ENCODE measurements around the gene FXN. TPM values are rescaled to one million over a fixed set of nuclear protein-coding genes. Genes with fewer than 3 reads are reported as not detected.

The FXN gene
- polyA plus RNA-seq, 3 donors = 9.1 to 27.3 (median 15.9) TPM

DNA sequence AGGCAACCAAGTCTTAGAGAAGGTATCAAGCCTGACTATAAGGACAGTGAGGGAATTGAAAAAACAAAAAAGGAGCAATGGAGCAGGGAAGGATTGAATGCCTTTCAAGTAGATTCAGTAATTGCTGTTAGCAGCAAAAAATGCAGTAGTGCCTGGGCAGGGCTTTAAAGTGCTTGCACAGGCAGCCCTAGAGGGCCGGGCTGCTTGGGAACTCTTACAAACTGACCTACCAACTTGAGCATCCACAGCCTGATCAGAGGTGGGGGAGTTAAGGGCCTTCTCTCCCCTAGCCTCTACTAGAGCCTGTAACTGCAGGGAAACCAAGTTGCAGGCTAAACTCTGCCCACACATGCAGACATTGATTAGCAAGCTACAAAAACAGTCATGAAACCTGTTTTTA lies 19.4 kb downstream of the FXN start:
- Histone ChIP-seq H3K4me1 (ENCODE audit: control insufficient read depth in 1 of 2, insufficient read depth in 2 of 2, low read length in 2 of 2) (no peaks in the 10 kb centered on the region), H3K9ac (ENCODE audit: insufficient read depth, low read length, poor library complexity, severe bottlenecking) (no peak overlapping the region), H3K4me3 (replicated peaks in 1 of 3; ENCODE audit: low read depth in 2 of 3, low read length in 3 of 3) (no peak overlapping the region), H3K27ac (ENCODE audit: low read depth in 1 of 2, low read length in 2 of 2) (no peak overlapping the region), H4K20me1 (ENCODE audit: insufficient read depth, low read length) (no peaks in the 10 kb centered on the region), H3K27me3 (ENCODE audit: control insufficient read depth in 2 of 2, insufficient read depth in 2 of 2, low read length in 2 of 2) (no peaks in the 10 kb centered on the region), H3K36me3 (replicated peaks in 1 of 2; ENCODE audit: control insufficient read depth in 1 of 2, insufficient read depth in 2 of 2, low read length in 2 of 2) (peaks cover 11 to 39% of the 10 kb centered on the region in 2 donors), H2AFZ (ENCODE audit: insufficient read depth, low read depth, low read length, poor library complexity, severe bottlenecking) (no peak overlapping the region), H3K79me2 (ENCODE audit: insufficient read depth, low read length) (no peaks in the 10 kb centered on the region), H3K9me3 (replicated peaks in 1 of 2; ENCODE audit: control insufficient read depth in 1 of 2, insufficient read depth in 1 of 2, low read length in 2 of 2) (no peaks in the 10 kb centered on the region), H3K4me2 (replicated peaks; ENCODE audit: extremely low read depth, low read length, poor library complexity, severe bottlenecking) (no peak overlapping the region)
- H3K4me1 Mint-ChIP-seq = no peaks in the 10 kb centered on the region
- no peak overlapping the region for H3K27ac Mint-ChIP-seq
- DNase-seq = no peak
- TF ChIP-seq, protein P1, sequence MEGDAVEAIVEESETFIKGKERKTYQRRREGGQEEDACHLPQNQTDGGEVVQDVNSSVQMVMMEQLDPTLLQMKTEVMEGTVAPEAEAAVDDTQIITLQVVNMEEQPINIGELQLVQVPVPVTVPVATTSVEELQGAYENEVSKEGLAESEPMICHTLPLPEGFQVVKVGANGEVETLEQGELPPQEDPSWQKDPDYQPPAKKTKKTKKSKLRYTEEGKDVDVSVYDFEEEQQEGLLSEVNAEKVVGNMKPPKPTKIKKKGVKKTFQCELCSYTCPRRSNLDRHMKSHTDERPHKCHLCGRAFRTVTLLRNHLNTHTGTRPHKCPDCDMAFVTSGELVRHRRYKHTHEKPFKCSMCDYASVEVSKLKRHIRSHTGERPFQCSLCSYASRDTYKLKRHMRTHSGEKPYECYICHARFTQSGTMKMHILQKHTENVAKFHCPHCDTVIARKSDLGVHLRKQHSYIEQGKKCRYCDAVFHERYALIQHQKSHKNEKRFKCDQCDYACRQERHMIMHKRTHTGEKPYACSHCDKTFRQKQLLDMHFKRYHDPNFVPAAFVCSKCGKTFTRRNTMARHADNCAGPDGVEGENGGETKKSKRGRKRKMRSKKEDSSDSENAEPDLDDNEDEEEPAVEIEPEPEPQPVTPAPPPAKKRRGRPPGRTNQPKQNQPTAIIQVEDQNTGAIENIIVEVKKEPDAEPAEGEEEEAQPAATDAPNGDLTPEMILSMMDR (IDR thresholded peaks at IDR 0.05) = no peak
- peaks cover 35 to 53% of the 10 kb centered on the region in 2 donors for H3K36me3 Mint-ChIP-seq
- peaks cover 0 to 1% (median 0%) of the 10 kb centered on the region in 3 donors for H3K27me3 Mint-ChIP-seq (ENCODE audit: low read depth in 3 of 3)
- intact Hi-C loops (cut with micrococcal nuclease) = loop anchor here (1.0 to 5.0 kb wide), 2 partner anchors 137 to 138 kb away; no protein-coding TSS in a partner anchor
- no CpG with 5 or more reads among the region's 1 CpG for WGBS (ENCODE audit: insufficient coverage)
- H3K9me3 Mint-ChIP-seq = no peaks in the 10 kb centered on the region
- H3K4me3 Mint-ChIP-seq = no peak overlapping the region

DNA sequence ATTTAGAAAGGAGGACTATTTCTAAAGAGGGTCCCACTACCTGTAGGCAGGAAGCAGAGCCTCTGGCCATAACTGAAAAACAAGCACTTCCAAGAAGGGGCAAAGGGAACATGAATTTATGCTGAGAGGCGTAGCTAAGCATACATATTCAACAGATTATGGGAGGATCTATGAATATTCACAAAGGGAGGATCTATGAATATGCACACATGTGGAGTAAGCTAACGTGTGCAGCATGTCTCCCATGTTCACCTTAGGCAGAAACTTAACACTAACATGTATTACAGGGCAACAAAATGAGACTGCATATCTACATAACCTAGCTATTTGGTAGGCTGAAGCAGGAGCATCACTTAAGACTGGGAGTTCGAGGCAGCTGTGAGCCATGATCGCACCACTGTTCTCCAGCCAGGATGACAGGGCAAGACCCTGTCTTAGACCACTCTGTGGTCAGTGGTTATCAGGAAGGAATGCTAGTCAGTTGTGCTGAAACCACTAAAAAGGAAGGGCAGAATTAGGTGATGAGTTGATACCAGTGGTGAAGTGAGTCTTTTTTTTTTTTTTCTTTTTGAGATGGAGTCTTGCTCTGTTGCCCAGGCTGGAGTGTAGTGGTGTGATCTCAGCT lies 20.8 kb downstream of the FXN start:
- Histone ChIP-seq H4K20me1 (ENCODE audit: insufficient read depth, low read length) (no peaks in the 10 kb centered on the region), H3K27ac (ENCODE audit: low read depth in 1 of 2, low read length in 2 of 2) (no peak overlapping the region), H3K4me3 (replicated peaks in 1 of 3; ENCODE audit: low read depth in 2 of 3, low read length in 3 of 3) (no peak overlapping the region), H3K4me2 (replicated peaks; ENCODE audit: extremely low read depth, low read length, poor library complexity, severe bottlenecking) (no peak overlapping the region), H2AFZ (ENCODE audit: insufficient read depth, low read depth, low read length, poor library complexity, severe bottlenecking) (no peak overlapping the region), H3K9ac (ENCODE audit: insufficient read depth, low read length, poor library complexity, severe bottlenecking) (no peak overlapping the region), H3K36me3 (replicated peaks in 1 of 2; ENCODE audit: control insufficient read depth in 1 of 2, insufficient read depth in 2 of 2, low read length in 2 of 2) (peaks cover 11 to 39% of the 10 kb centered on the region in 2 donors), H3K27me3 (ENCODE audit: control insufficient read depth in 2 of 2, insufficient read depth in 2 of 2, low read length in 2 of 2) (no peaks in the 10 kb centered on the region), H3K9me3 (replicated peaks in 1 of 2; ENCODE audit: control insufficient read depth in 1 of 2, insufficient read depth in 1 of 2, low read length in 2 of 2) (no peaks in the 10 kb centered on the region), H3K79me2 (ENCODE audit: insufficient read depth, low read length) (no peaks in the 10 kb centered on the region), H3K4me1 (ENCODE audit: control insufficient read depth in 1 of 2, insufficient read depth in 2 of 2, low read length in 2 of 2) (no peaks in the 10 kb centered on the region)
- H3K4me3 Mint-ChIP-seq = no peak overlapping the region
- DNase-seq = no peak
- intact Hi-C loops (cut with micrococcal nuclease) = loop anchor here in 1 of 2 donors (5.0 kb wide), 1 partner anchor 136 kb away; no protein-coding TSS in a partner anchor
- TF ChIP-seq, protein P1 (IDR thresholded peaks at IDR 0.05) = no peak
- no peaks in the 10 kb centered on the region for H3K4me1 Mint-ChIP-seq
- H3K27me3 Mint-ChIP-seq (ENCODE audit: low read depth in 3 of 3) = peaks cover 0 to 1% (median 0%) of the 10 kb centered on the region in 3 donors
- 100% methylated on average over 2 of the region's 4 CpGs for WGBS (ENCODE audit: insufficient coverage)
- H3K27ac Mint-ChIP-seq = peak overlapping the region in 1 of 7 donors; percentile 79
- H3K36me3 Mint-ChIP-seq = peaks cover 41 to 53% of the 10 kb centered on the region in 2 donors
- no peaks in the 10 kb centered on the region for H3K9me3 Mint-ChIP-seq
